ENCODE measurements around the gene SERF2. TPM values are rescaled to one million over a fixed set of nuclear protein-coding genes. Genes with fewer than 3 reads are reported as not detected.
"Not testable (repeated sequence)": the region's sequence is repeated elsewhere in the genome, so short reads cannot be mapped to it uniquely, and the experiment has no call there.

Gene SERF2
- total and polyA plus RNA-seq, 2 experiments from 2014 or later = 996 to 3,311 TPM

- Histone ChIP-seq H3K79me2 (ENCODE audit: insufficient read depth) (peaks cover 80% of the 10 kb centered on the region), H3K9ac (peak within 1 kb of the TSS; percentile 98), H3K9me3 (ENCODE audit: low read depth) (no peaks in the 10 kb centered on the region), H3K4me2 (ENCODE audit: unreplicated experiment) (peak within 1 kb of the TSS; percentile 76), H3K27ac (peak within 1 kb of the TSS; percentile 94), H3F3A (ENCODE audit: insufficient read depth) (peaks cover 12% of the 10 kb centered on the region; the same call in 1 of the 2 replicates), H3K36me3 (ENCODE audit: low read depth) (no peaks in the 10 kb centered on the region), H3K9me2 (ENCODE audit: insufficient read depth) (no peaks in the 10 kb centered on the region), H3K4me1 (ENCODE audit: insufficient read depth) (peaks cover 26% of the 10 kb centered on the region; the same call in 1 of the 2 replicates), H2AFZ (peak within 1 kb of the TSS; percentile 97), H3K4me3 (peak within 1 kb of the TSS; percentile 98), H4K20me1 (ENCODE audit: insufficient read depth) (no peaks in the 10 kb centered on the region), H3K27me3 (replicated peaks; ENCODE audit: insufficient read depth) (no peaks in the 10 kb centered on the region)
- in situ Hi-C loops (cut with MboI) = no loop called here
- WGBS, 2 experiments (ENCODE audit: low coverage in 1 of 2, low lambda C conversion rate in 2 of 2, missing lambda C conversion rate in 2 of 2) = 10% methylated on average over 46 of the region's 46 CpGs
- DNase-seq = peak; percentile 98
- TF ChIP-seq EZH2 (IDR thresholded peaks at IDR 0.05; ENCODE audit: insufficient read depth, poor library complexity, severe bottlenecking) (no peak), EZH2phosphoT487 (IDR thresholded peaks at IDR 0.05; ENCODE audit: insufficient read depth, low read depth) (no peak)
Observed at GRCh38 chr15:43824302-43825246, 32.5 kb downstream of the SERF2 start, which contains the start of gene MFAP1. MFAP1 (minus strand) TSS chr15:43824690; CDS start chr15:43824569, 121 bp downstream.

DNA sequence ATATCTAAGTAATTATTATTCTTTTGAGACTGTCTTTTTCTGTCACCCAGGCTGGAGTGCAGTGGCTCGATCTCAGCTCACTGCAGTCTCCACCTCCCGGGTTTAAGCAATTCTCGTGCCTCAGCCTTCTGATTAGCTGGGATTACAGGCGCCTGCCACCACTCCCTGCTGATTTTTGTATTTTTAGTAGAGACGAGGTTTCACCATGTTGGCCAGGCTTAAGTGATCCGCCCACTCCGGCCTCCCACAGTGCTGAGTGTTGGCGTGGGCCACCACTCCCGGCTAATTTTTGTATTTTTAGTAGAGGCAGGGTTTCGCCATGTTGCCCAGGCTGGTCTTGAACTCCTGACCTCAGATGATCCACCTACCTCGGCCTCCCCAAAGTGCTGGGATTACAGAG, 33.2 kb downstream of the SERF2 start:
- DNase-seq; H3K36me3 ChIP-seq (ENCODE audit: low read depth); H3K9me2 ChIP-seq (ENCODE audit: insufficient read depth); H3K9ac ChIP-seq; H3K9me3 ChIP-seq (ENCODE audit: low read depth); H3K4me3 ChIP-seq; H3K27me3 ChIP-seq (replicated peaks; ENCODE audit: insufficient read depth); H3K4me2 ChIP-seq (ENCODE audit: unreplicated experiment); H4K20me1 ChIP-seq (ENCODE audit: insufficient read depth); H3K27ac ChIP-seq; in situ Hi-C loops (cut with MboI): not testable (repeated sequence)
- peaks cover 78% of the 10 kb centered on the region for H3K79me2 ChIP-seq (ENCODE audit: insufficient read depth)
- H3F3A ChIP-seq (ENCODE audit: insufficient read depth) = peaks cover 12% of the 10 kb centered on the region; the same call in 1 of the 2 replicates
- peak overlapping the region; percentile 97; the same call in 1 of the 2 replicates for H2AFZ ChIP-seq
- 87 to 89% methylated on average over 11 of the region's 11 CpGs for WGBS, 2 experiments (ENCODE audit: low coverage in 1 of 2, low lambda C conversion rate in 2 of 2, missing lambda C conversion rate in 2 of 2)
- H3K4me1 ChIP-seq (ENCODE audit: insufficient read depth) = peaks cover 26% of the 10 kb centered on the region; the same call in 1 of the 2 replicates

DNA sequence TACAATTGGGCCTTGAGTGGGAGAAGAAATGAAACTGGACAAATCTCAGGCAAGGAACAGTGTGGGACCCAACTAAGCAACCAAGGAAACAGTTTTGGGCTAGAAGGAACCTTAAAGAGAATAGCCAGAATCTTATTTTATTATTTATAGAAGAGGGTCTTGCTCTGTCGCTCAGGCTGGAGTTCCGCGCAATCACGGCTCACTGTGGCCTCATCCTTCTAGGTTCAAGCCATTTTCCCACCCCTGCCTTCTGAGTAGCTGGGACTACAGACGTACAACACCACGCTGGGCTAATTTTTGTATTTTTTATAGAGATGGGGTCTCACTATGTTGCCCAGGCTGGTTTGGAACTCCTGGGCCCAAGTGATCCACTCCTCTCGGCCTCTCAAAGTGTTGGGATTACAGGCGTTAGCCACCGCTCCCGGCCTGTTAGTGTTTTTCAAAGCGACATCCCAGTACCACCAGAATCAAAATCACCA, 33.9 kb downstream of the SERF2 start:
- Histone ChIP-seq H3K27me3 (replicated peaks; ENCODE audit: insufficient read depth) (no peaks in the 10 kb centered on the region), H2AFZ (peak overlapping the region; percentile 97), H3F3A (ENCODE audit: insufficient read depth) (peaks cover 12% of the 10 kb centered on the region; the same call in 1 of the 2 replicates), H3K4me1 (ENCODE audit: insufficient read depth) (peaks cover 26% of the 10 kb centered on the region; the same call in 1 of the 2 replicates), H3K9me2 (ENCODE audit: insufficient read depth) (no peaks in the 10 kb centered on the region), H3K9me3 (ENCODE audit: low read depth) (no peaks in the 10 kb centered on the region), H3K36me3 (ENCODE audit: low read depth) (no peaks in the 10 kb centered on the region), H3K79me2 (ENCODE audit: insufficient read depth) (peaks cover 71% of the 10 kb centered on the region), H3K9ac (peak overlapping the region; percentile 79), H3K4me2 (ENCODE audit: unreplicated experiment) (peak overlapping the region; percentile 93), H4K20me1 (ENCODE audit: insufficient read depth) (no peaks in the 10 kb centered on the region), H3K27ac (no peak overlapping the region), H3K4me3 (peak overlapping the region; percentile 84)
- no peak for TF ChIP-seq EZH2phosphoT487 (IDR thresholded peaks at IDR 0.05; ENCODE audit: insufficient read depth, low read depth)
- DNase-seq = no peak
- WGBS, 2 experiments (ENCODE audit: low coverage in 1 of 2, low lambda C conversion rate in 2 of 2, missing lambda C conversion rate in 2 of 2) = 95 to 96% methylated on average over 11 of the region's 11 CpGs
- in situ Hi-C loops (cut with MboI) = no loop called here

DNA sequence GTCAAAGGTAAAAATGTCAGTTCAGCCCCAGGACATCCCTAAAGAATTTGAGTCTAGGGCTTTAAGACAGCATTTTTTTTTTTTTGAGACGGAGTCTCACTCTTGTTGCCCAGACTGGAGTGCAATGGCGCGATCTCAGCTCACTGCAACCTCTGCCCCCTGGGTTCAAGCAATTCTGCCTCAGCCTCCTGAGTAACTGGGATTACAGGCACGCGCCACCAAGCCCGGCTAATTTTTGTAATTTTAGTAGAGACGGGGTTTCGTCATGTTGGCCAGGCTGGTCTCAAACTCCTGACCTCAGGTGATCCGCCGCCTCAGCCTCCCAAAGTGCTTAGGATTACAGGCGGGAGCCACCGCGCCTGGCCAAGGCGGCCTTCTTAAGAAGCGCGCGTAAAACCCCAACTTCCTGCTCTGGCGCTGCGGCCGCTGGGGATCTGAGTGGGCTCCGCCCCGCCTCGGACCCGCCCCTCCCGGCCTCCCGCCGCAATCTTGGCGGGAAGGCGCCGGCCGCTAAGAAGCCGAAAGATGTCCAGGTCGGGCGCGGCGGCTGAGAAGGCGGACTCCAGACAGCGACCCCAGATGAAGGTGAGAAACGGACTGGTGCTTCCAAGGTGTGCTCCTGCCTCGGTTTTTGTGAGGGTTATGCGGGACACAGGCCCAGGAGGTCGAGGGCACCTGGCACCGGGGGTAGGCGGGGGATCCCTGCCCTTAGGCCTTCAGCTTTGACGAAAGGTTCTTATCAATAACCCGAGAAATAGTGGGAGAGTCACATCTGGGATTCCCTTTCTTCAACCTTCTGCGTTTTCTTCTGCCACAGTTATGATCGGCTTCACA, 34.6 kb downstream of the SERF2 start, which contains the start of gene WDR76:
Gene WDR76 (plus strand): TSS at position 495 of the 834 bp plus-strand sequence. CDS start 31 bp downstream, at position 526.
- Histone ChIP-seq H4K20me1 (ENCODE audit: insufficient read depth) (no peaks in the 10 kb centered on the region), H3K27me3 (replicated peaks; ENCODE audit: insufficient read depth) (no peaks in the 10 kb centered on the region), H3K9me2 (ENCODE audit: insufficient read depth) (no peaks in the 10 kb centered on the region), H3K36me3 (ENCODE audit: low read depth) (no peaks in the 10 kb centered on the region), H3K4me3 (peak within 1 kb of the TSS; percentile 84), H2AFZ (peak within 1 kb of the TSS; percentile 97), H3K9ac (peak within 1 kb of the TSS; percentile 79), H3K79me2 (ENCODE audit: insufficient read depth) (peaks cover 64% of the 10 kb centered on the region), H3F3A (ENCODE audit: insufficient read depth) (peaks cover 12% of the 10 kb centered on the region; the same call in 1 of the 2 replicates), H3K9me3 (ENCODE audit: low read depth) (no peaks in the 10 kb centered on the region), H3K4me1 (ENCODE audit: insufficient read depth) (peaks cover 26% of the 10 kb centered on the region; the same call in 1 of the 2 replicates), H3K4me2 (ENCODE audit: unreplicated experiment) (peak within 1 kb of the TSS; percentile 93), H3K27ac (peak within 1 kb of the TSS; percentile 40)
- WGBS, 2 experiments (ENCODE audit: low coverage in 1 of 2, low lambda C conversion rate in 2 of 2, missing lambda C conversion rate in 2 of 2) = 4 to 6% methylated on average over 48 of the region's 48 CpGs
- in situ Hi-C loops (cut with MboI) = no loop called here
- peak; percentile 90 for DNase-seq
- TF ChIP-seq EZH2phosphoT487 (IDR thresholded peaks at IDR 0.05; ENCODE audit: insufficient read depth, low read depth) (no peak), EZH2 (IDR thresholded peaks at IDR 0.05; ENCODE audit: insufficient read depth, poor library complexity, severe bottlenecking) (no peak)

Measured in GM23248 (cell line).